HG03469 (cell line): ENCODE data around the gene PFDN5.
"Not testable (repeated sequence)": the region's sequence is repeated elsewhere in the genome, so short reads cannot be mapped to it uniquely, and the experiment has no call there.

Experiments
- ATAC-seq: cut with Tn5 transposase; IDR thresholded peaks from one replicate; pipeline ENCODE4 v1.9.1; 2021; ENCODE audit warnings: mild to moderate bottlenecking, moderate library complexity, moderate number of reproducible peaks; ENCODE audit not compliant: unreplicated experiment

Gene PFDN5

DNA sequence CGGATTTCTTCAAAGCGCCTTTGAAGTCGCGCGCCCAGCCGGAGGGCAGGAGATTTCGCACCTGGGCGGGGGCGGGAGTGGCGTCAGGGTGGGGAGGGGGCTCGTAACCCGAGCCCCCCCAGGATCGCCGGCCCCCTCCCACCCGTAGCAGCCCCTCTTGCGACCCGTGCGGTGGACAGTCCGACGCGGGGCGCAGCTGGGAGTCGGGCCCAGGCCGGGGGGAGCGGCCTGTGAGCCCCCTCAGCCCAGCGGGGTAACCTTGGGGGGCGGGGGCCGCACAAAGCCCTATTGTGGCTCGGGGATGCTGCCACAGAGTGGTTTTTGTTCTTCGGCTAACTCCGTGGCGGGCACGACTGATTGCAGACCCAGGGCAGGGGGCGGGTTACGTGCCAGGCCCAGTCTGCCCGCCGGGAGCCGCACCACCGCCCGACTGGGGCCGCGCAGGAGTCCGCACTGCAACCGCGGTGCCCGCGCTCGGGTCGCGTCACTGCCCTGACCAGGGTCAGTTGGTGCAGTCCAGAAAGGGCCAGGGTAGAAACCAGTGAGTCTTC, 30.2 kb downstream of the PFDN5 start:
- ATAC-seq = no peak

DNA sequence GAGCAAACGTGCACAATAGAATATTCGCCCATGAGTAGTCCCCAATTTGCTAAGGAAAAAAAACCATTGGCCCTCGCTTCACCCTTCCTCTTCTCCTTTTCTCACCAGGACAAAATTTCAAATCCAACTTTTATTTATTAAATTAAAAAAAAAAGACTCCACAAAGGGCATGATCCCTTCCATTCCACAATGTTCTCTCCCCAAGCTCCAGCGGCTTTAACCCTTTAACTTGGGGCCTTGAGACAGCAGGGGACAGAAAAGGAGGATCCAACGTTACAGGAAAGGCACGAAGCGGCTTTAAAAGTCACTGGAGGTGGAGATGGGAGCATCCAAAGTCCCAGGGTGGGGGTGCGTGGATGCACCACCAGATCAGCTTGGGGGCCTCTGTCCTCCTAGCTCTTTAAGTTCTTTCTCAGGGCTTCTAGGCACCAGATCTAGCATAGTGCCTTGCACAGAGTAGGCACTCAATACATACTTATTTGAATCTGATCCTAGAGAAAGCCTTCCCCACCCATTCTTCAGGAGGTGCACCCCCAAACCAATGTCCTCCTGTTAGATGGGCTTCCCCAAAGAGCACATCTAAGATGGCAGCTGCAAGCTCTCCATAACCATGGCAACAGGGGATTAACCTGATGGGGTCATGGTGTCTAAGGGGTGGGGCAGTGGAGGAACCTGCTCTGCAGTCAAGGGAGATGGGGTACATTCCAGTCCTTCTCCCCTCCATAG, 31.3 kb downstream of the PFDN5 start:
- ATAC-seq = no peak

DNA sequence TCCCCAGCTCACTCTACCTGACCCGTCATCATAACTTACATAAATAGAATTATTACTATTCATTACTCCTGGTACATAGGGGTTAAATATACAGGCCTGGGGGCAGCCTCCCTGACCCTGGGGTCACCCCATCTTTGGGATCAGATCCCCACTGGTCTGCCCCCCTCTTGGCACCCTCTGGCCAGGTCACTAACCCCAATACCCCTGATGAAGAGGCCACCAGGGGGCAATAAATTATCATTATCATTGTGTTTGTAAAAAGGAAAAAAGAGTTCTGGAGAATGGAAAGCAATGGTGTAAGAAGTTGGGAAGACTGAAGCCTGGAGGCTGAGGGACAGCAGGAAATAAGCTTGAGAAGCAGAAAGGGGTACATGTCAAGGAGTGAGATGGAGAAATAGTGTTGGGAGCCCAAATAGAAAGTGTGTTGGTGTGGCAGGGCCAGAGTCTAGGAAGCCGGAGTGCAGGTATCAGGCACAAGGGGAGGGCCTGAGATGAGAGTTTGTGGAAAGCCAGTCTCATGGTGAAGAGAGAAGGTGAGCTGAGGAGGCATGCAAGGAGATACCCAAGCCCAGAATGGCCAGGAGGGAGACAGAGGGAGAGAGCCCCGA, 32.2 kb downstream of the PFDN5 start:
- no peak for ATAC-seq

DNA sequence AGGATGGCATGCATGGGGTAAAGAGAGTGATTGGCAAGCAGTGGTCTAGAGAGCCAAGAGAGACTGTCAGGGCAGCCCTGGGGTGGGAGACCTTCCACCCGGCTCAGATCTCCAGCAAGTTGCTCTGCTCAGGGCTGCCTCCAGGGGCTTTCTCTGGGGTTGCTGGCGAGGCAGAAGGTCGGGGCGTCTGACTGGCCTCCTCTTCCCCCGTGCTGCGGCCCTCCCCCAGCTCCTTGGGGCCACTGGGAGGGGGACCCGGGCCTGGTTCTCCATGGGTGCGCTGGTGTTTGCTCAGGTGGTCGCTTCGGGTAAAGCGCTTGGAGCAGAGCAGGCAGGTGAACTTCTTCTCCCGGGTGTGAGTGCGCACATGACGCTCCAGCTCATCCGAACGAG, 32.7 kb downstream of the PFDN5 start:
- ATAC-seq = no peak

DNA sequence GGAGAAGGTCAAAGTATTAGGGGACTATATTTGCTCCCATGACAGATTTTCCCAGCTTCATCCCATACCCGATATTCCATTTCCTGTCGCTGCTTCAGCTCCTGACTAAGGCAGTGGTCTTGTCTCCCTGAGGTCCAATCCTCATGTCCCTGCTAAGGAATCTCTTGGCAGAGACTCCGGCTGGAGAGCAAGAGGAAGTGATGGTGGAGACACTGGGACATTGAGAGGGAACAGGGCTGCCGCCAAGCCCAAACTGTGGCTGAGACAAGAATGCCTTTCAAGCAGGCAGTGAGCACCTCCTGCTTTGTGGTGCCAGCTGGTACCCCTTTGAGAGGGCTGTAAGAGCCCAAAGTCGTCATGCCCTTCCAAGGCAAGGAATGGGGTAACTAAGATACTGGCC, 35.3 kb downstream of the PFDN5 start:
- no peak for ATAC-seq

DNA sequence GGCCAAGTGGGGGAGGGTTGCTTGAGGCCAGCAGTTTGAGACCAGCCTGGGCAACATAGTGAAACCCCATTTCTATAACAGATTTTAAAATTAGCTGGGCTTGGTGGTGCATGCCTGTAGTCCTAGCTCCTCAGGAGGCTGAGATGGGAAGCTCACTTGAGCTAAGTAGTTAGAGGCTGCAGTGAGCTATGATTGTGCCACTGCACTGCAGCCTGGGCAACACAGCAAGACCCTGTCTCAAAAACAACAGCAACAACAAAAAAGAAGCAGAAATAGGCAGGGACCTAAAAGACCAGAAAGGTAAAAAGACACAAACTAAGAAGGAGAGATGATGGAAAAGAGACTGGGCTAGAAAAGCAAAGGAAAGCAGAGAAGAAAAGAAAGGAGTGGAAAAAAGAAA, 37.0 kb downstream of the PFDN5 start:
- not testable (repeated sequence) for ATAC-seq

DNA sequence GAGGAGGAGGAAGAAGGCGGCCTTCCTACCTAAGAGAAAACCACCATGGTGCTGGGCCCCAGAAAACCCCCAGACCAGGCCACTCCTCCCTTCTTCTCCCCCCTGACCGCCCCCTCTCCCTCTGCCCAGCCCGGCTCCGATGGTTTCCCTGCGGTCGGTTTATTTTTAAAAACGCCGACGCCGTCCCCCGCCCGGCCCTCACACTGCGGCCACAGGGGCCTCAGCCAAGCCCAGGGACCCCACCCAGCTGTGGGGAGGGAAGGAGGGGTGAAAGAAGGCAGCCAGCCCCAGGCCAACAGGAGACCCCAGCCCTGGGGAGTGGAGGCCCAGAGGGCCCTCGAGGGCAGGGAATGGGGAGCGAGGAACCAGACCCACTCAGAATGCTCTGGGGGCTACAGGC, 37.4 kb downstream of the PFDN5 start:
- ATAC-seq = no peak

DNA sequence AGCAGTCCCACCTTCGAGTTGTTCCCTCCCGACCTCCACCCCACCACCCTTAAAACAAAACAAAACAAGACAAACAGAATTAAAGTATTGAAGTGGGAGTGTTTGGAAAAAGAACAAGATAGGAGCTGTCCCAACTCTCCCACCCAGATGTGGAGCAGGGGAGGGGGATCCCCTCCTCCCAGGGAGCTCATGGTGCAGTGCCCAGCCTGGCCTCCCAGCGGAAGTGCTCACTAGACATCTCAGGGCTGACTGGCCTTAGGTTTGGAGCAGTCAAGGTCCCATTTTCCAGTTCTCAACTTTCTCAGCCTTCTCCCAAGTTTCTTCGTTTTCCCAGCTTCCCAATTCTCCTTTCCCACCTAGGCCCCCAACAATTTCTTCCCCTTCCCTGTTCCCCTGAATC, 37.9 kb downstream of the PFDN5 start:
- ATAC-seq = no peak

DNA sequence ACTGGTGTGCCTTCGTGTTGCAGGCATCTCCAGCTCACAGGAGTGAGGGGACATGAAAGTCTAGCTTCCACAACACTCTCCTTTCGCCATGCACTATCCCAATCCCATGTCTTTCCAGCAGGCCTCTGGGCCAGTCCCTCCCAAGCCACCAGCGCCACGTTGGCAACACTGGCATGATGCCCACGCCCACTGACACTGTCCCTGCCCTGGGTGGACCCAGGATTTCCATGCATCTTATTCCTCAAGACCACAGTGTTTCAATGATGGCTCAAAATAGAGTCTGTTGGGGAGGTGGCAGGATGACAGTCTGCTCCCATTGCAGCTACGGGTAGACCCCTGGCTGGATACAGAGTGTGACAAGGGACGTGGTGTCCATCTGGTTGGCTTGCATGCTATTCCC, 38.5 kb downstream of the PFDN5 start:
- no peak for ATAC-seq

DNA sequence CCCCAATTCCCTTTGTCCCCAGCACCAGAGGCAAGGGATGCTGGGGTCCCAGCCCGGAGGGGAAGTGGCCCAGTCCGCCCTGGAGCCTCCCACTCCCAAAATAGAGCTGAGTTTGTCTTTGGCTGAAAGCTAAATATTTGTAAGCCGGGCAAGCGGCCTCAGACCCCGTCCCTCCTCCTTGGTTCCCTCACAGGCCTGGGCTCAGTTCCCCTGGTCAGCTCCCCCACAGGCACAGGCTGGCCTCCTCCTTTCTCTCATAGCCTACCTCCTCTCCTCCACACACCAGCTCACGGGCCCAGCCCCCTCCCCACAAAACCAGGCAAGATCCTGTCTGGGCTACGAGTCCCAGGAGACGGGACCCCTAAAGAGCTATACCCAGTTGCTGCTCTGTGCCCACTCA, 39.5 kb downstream of the PFDN5 start:
- no peak for ATAC-seq

DNA sequence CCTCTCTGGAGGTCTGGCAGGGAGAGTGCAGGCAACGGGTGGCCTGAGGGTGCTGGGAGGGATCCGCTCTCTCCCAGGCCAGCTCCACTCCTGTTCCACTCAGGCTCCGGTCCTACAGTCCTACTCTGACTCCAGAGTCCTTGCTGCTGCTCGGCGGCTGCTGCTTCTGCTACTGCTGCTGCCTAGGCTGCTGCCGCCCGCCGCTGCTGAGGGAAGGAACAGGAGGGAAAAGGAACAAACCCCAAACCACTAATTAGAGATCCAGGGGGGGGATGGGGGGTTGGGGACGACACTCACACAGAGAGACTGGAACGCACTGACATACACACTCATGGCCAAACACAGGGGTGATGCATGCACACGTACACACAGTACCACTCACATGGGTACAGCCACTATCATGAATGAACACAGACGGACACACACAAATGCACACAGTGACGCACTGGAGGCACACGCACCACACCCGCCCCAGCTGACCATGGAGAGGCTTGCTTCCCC, 40.9 kb downstream of the PFDN5 start, which contains the start of gene SP7:
SP7 (minus strand) TSS at position 174 of the 501 bp plus-strand sequence. CDS start 708 bp downstream, outside the sequence.
- no peak for ATAC-seq

DNA sequence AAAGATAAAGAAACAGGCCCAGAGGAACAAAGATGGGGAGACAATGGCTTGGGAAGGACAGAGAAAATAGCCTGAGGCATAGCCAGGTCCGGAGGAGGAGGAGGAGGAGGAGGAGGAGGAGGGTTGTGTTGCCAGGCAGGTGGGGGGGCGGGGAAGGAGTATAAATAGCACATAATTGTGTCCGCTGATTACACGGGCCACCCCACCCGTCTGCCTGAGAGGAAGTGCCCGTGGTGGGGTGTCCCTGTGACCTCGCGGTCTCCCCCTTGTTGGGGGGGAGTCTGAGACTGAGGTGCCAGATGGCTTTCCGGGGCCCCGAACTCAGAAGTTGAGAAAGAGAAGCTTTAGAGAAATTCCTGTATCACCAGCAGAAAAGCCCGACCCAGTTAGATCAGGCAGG, 42.7 kb downstream of the PFDN5 start:
- ATAC-seq = no peak

DNA sequence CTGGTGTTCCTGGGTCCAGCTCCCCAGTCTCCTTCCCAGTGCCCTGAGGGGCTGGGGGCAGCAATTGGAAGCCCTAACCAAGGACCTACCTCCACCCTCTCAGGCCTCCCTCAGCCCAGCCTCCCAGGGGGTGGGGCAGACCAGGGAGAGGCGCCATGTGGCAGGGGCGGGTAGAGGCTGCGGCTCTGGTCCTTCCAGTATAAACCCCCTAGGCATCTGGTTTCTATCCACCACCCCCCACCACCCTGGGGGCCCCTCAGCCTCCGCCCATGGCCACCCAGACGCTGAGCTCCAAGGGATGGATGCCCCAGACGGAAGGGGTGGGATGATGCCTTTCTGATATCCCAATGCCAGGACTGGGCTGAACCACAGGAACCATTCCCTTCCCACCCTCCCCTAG, 43.6 kb downstream of the PFDN5 start:
- ATAC-seq = no peak

DNA sequence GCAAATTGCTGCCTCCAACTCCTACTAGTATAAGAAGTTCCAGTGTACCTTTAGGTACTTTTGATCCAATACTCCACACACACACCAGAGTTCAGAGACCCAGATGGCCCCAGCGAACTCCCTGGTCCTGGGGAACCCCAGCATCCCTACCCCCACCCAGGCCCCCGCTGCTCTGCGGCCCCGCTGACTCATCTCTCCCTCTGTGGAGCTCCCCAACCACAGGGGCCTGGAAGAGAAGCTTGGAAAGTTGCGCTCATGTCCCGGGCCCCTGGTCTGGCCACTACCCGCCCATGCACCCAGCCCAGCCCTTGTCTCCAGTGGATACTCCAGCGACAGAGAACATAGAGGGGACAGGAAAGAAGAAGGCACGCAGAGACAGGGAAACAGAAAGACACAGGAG, 45.1 kb downstream of the PFDN5 start:
- ATAC-seq = no peak

DNA sequence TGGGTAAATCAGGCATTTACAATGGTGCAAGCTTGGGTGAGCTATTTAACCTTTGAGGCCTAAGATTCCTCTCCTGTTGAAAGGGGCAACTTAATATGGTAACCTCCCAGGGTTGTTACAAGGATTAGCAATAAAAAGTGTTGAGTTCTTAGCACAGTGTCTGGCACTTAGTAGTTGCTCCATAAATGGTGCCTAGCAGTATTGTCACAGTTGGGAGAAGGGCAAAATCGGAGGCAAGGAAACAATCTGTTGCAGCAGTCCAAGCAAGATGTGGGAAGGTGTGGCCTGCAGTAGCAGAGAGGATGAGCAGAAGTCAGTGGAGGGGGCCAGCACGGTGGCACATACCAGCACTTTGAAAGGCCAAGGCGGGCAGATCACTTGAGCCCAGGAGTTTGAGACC, 48.1 kb downstream of the PFDN5 start:
- ATAC-seq = no peak

DNA sequence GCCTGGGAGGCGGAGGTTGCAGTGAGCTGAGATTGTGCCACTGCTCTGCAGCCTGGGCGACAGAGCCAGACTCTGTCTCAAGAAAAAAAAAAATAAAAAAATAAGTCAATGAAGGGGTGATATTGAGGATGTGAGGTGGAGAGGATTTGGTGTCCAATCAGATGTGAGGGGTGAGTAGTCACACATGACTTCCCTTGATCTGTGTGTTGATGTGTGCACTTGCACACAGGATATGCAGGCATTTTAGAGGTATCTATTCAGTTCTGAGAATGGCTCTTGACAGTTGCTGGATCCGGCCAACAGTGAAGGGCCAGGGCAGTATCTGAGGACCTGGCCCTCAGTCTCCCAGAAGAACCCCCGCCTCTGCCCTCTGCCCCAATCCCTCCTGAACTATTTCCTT, 48.6 kb downstream of the PFDN5 start:
- no peak for ATAC-seq

DNA sequence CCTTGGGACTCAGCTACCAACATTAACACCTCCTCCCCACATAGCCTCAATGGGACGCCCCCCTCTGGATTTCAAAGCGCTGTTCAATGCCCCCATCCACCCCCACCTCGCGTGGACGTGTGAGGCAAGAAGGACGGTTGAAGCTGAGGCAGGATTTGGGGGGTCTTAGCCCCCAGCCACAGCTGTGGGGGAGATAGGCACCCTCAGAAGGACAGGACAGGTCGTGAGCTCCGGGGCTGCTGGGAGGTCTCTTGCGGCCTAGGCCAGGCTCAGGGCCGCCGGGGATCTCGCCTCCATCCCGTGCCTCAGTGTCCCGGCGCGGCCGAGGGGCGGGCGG, 49.1 kb downstream of the PFDN5 start:
- ATAC-seq = no peak

DNA sequence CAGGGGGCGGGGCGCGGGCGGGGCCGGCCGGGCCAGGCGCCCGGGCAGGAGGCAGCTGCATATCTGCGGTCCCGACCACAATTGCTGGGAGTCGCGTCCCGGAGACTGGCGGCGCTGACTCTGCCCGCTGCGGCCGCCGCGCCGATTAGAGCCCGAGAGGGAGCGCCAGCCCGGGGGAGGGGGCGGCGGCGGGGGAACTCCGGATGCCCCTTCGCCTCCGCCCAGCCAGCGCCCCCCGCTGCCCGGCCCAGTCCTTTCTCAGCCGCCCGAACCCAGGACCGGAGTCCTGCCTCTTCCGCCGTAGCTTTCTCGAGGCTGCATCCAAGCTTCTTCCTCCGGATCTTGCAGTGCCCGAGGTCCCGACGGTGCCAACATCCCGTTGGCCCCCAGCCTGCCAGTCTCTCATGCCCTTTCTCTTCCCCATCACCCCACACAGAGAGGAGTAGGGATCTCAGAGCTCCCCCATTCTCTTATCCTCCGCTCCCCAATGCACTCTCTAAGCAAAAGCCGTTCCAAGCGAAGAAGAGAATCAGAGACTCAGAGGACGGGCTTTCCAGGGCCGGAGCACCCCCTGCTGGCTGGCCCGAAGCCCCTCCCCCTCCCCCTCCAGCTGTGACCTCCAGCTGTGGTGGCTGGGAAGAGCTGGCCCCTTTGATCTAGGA, 49.6 kb downstream of the PFDN5 start:
- ATAC-seq = no peak

DNA sequence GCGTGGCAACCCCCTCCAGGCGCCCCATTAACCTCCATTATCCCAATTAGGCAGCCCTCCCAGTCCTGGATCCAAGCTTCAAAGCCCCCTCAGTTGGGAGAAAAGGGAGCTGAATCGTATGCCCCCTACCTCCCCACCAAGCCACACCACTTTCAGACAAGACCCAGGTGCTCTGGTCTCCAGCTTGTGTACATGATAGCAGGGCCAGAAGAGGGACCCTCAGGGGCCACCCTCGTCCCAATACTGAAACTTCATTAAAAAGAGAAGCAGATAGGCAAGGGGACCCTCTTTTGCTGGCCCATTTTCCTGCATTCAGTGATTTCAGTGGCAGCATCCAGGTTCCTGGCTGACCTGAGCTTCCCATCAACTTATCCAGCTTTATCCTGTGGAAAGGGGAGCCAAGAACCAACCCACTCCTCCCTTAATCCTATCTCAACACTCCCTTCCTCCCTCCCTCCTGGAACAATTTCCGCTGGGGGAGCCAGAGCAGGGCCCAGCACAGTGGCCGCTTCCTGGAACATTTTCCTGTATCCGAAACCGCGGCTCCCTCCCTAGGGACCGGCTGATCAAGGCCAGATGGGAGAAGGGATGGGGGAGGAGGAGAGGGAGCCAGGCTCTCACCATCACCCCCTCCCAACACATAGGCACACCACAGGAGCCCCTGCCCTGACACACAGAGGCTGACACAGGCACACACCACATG, 50.3 kb downstream of the PFDN5 start:
- no peak for ATAC-seq

DNA sequence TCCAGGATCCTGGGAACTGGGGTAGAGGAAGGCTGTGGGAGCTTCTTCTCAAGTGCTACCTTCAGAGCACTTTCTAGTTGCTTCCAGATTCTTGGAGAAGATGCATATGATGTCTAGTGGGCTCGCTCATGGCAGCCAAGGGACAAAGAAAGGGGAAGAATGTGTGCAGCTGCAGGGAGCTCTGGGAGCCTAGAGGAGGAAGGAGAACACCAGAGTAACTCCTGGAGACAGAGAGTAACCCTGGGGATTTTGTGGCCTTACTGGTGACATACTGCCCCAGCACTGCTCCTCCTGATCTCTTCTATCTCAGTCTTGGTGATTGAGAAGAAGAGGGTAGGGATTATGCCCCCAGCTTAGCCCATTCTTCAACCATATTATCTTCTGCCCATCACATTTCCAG, 51.1 kb downstream of the PFDN5 start:
- ATAC-seq = no peak

DNA sequence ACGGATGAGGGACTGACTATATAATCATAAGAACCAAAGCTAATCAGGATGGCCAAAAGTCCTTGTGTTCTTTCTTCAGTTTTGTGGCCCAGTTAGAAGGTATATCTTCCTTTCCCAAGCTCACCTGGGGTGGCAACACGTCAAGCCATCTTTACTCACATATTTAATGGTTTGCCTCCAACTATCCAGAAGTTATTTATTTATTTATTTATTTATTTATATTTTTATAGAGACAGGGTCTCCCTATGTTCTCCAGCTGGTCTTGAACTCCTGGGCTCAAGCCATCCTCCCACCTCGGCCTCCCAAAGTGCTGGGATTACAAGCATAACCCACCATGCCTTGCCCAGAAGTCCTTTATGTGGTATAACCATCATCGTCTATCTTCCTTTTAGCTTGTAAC, 52.6 kb downstream of the PFDN5 start:
- ATAC-seq = no peak
